H9 (cell line): Measurements from ENCODE around the gene ENO1. TPM values are rescaled to one million over a fixed set of nuclear protein-coding genes. Genes with fewer than 3 reads are reported as not detected.
"Not testable (repeated sequence)": the region's sequence is repeated elsewhere in the genome, so short reads cannot be mapped to it uniquely, and the experiment has no call there.

Experiments
- DNase-seq: peaks from one replicate; pipeline ENCODE4 v3.0.0-alpha.2; 2017
- H2AFZ ChIP-seq: one replicate; pipeline ENCODE4 v1.6.1; 2013; ENCODE audit warnings: mild to moderate bottlenecking, low read length, control low read depth, moderate library complexity
- H2AK5ac ChIP-seq: 2 replicates; pipeline ENCODE4 v1.6.1; 2013; ENCODE audit warnings: low read length, control low read depth, mixed read lengths; ENCODE audit not compliant: insufficient read length
- H2BK120ac ChIP-seq: one replicate; pipeline ENCODE4 v1.6.1; 2013; ENCODE audit warnings: low read depth, mild to moderate bottlenecking, low read length, control low read depth, inconsistent platforms; ENCODE audit not compliant: poor library complexity, severe bottlenecking
- H2BK12ac ChIP-seq: 2 replicates; pipeline ENCODE4 v1.6.1; 2013; ENCODE audit warnings: low read length, control low read depth, mixed read lengths, low read depth; ENCODE audit not compliant: insufficient read length
- H2BK15ac ChIP-seq: 2 replicates; pipeline ENCODE4 v1.6.1; 2013; ENCODE audit warnings: low read depth, low read length, control low read depth
- H2BK20ac ChIP-seq: one replicate; pipeline ENCODE4 v1.6.1; 2013; ENCODE audit warnings: low read depth, mild to moderate bottlenecking, low read length, control low read depth, inconsistent platforms; ENCODE audit not compliant: poor library complexity, severe bottlenecking
- H2BK5ac ChIP-seq: 2 replicates; pipeline ENCODE4 v1.6.1; 2013; ENCODE audit warnings: low read length, control low read depth, mixed read lengths; ENCODE audit not compliant: insufficient read length
- H3K14ac ChIP-seq: 2 replicates; pipeline ENCODE4 v1.6.1; 2013; ENCODE audit warnings: low read length, control low read depth; ENCODE audit not compliant: insufficient read depth
- H3K18ac ChIP-seq: 2 replicates; pipeline ENCODE4 v1.6.1; 2013; ENCODE audit warnings: low read depth, mild to moderate bottlenecking, mixed read lengths, low read length, control low read depth; ENCODE audit not compliant: insufficient read length
- H3K23ac ChIP-seq: 2 replicates; pipeline ENCODE4 v1.6.1; 2013; ENCODE audit warnings: low read length, control low read depth, mixed read lengths, low read depth; ENCODE audit not compliant: insufficient read length
- H3K23me2 ChIP-seq: 2 replicates; pipeline ENCODE4 v1.6.1; 2013; ENCODE audit warnings: low read depth, mild to moderate bottlenecking, mixed read lengths, low read length, control low read depth; ENCODE audit not compliant: insufficient read length, poor library complexity, severe bottlenecking
- H3K27ac ChIP-seq: 2 replicates; pipeline ENCODE4 v1.5.1; 2013; ENCODE audit warnings: low read length, control low read depth, mixed read lengths, low read depth; ENCODE audit not compliant: insufficient read length
- H3K27me3 ChIP-seq: 2 replicates; pipeline ENCODE4 v1.6.1; 2013; ENCODE audit warnings: low read length, control low read depth, inconsistent platforms; ENCODE audit not compliant: insufficient read depth
- H3K4ac ChIP-seq: 2 replicates; pipeline ENCODE4 v1.6.1; 2013; ENCODE audit warnings: low read depth, mild to moderate bottlenecking, control low read depth, inconsistent platforms, low read length, moderate library complexity
- H3K4me1 ChIP-seq: 2 replicates; pipeline ENCODE4 v1.6.1; 2013; ENCODE audit warnings: low read length, control low read depth, inconsistent platforms; ENCODE audit not compliant: insufficient read depth
- H3K4me2 ChIP-seq: 2 replicates; pipeline ENCODE4 v1.6.1; 2013; ENCODE audit warnings: low read length, control low read depth, mixed read lengths; ENCODE audit not compliant: insufficient read length, insufficient read depth
- H3K56ac ChIP-seq: 2 replicates; pipeline ENCODE4 v1.6.1; 2013; ENCODE audit warnings: low read depth, mild to moderate bottlenecking, mixed read lengths, low read length, control low read depth; ENCODE audit not compliant: insufficient read length
- H3K79me1 ChIP-seq: 2 replicates; pipeline ENCODE4 v1.6.1; 2013; ENCODE audit warnings: low read depth, mild to moderate bottlenecking, moderate library complexity, low read length, control low read depth, inconsistent platforms; ENCODE audit not compliant: insufficient read depth, poor library complexity, severe bottlenecking
- H3K79me2 ChIP-seq: 2 replicates; pipeline ENCODE4 v1.6.1; 2013; ENCODE audit warnings: low read length, control low read depth, inconsistent platforms; ENCODE audit not compliant: insufficient read depth
- H3K9ac ChIP-seq: 2 replicates; pipeline ENCODE4 v1.6.1; 2013; ENCODE audit warnings: low read length, control low read depth, mixed read lengths; ENCODE audit not compliant: insufficient read length; ENCODE audit errors: extremely low read depth
- H3K9me3 ChIP-seq: one replicate; pipeline ENCODE4 v1.6.1; 2013; ENCODE audit warnings: low read depth, low read length, inconsistent platforms; ENCODE audit not compliant: control insufficient read depth
- H3T11ph ChIP-seq: one replicate; pipeline ENCODE4 v1.6.1; 2013; ENCODE audit warnings: mild to moderate bottlenecking, low read length, control low read depth, inconsistent platforms
- H4K20me1 ChIP-seq: one replicate; pipeline ENCODE4 v1.6.1; 2013; ENCODE audit not compliant: control insufficient read depth, insufficient read length, insufficient read depth
- H4K5ac ChIP-seq: 2 replicates; pipeline ENCODE4 v1.6.1; 2013; ENCODE audit warnings: low read depth, mild to moderate bottlenecking, mixed read lengths, low read length, control low read depth; ENCODE audit not compliant: insufficient read length
- H4K8ac ChIP-seq: replicated peaks from 2 replicates; pipeline ENCODE4 v1.6.1; 2013; ENCODE audit warnings: low read length, control low read depth, mixed read lengths, low read depth; ENCODE audit not compliant: insufficient read length
- H4K91ac ChIP-seq: 2 replicates; pipeline ENCODE4 v1.6.1; 2013; ENCODE audit warnings: low read depth, mild to moderate bottlenecking, moderate library complexity, mixed read lengths, low read length, control low read depth; ENCODE audit not compliant: insufficient read length
- H3K27ac Mint-ChIP-seq, 3 experiments: 2 replicates in 2 of 3; 3 replicates in 1 of 3; pipeline ENCODE4 v1.8.0; 2020 to 2021; ENCODE audit warnings: mixed read lengths in 3 of 3, mild to moderate bottlenecking in 1 of 3, moderate library complexity in 1 of 3
- H3K27me3 Mint-ChIP-seq: 2 replicates; pipeline ENCODE4 v1.8.0; 2021; ENCODE audit warnings: low read depth, mild to moderate bottlenecking, moderate library complexity, mixed read lengths
- H3K36me3 Mint-ChIP-seq, 3 experiments: 2 replicates in 2 of 3; 3 replicates in 1 of 3; pipeline ENCODE4 v1.8.0; 2020 to 2021; ENCODE audit warnings: low read depth in 3 of 3, mixed read lengths in 3 of 3; ENCODE audit not compliant: insufficient read depth in 1 of 3
- H3K4me1 Mint-ChIP-seq, 2 experiments: 2 replicates each; pipeline ENCODE4 v1.8.0; 2020; ENCODE audit warnings: mixed read lengths in 2 of 2
- H3K4me3 Mint-ChIP-seq, 2 experiments: 2 replicates in 1 of 2; 3 replicates in 1 of 2; pipeline ENCODE4 v1.8.0; 2020 to 2021; ENCODE audit warnings: mild to moderate bottlenecking in 2 of 2, mixed read lengths in 2 of 2, moderate library complexity in 1 of 2
- H3K9me3 Mint-ChIP-seq, 2 experiments: 2 replicates in 1 of 2; 3 replicates in 1 of 2; pipeline ENCODE4 v1.8.0; 2020; ENCODE audit warnings: mild to moderate bottlenecking in 2 of 2, mixed read lengths in 2 of 2, moderate library complexity in 1 of 2
- CTCF ChIP-seq: fragments of 200-600 bp; sonication (generic); conservative IDR thresholded peaks from 3 replicates; pipeline ENCODE4 v1.8.0; 2021; ENCODE audit warnings: antibody characterized with exemption, mild to moderate bottlenecking
- WGBS: extraction: QIAGEN DNeasy Blood & Tissue Kit; methylation state at CpG from one replicate; pipeline ENCODE4 v1.1.7; 2013; ENCODE audit warnings: missing lambda C conversion rate, low lambda C conversion rate, mixed read lengths; ENCODE audit not compliant: insufficient read length; ENCODE audit errors: extremely low coverage; 5-methylcytosine and 5-hydroxymethylcytosine counted together
- total RNA-seq: library from RNA; stranded (reverse); gene quantifications from 2 replicates; pipeline ENCODE4 v1.2.1, GENCODE V29; 2021

The ENO1 gene
- total RNA-seq, 1 experiment from 2014 or later = 1,781 TPM

- Histone ChIP-seq H3K9me3 (no peaks in the 10 kb centered on the region), H3K56ac (no peak overlapping the region), H3K79me2 (no peaks in the 10 kb centered on the region), H3K79me1 (no peaks in the 10 kb centered on the region), H4K20me1 (no peaks in the 10 kb centered on the region), H3K14ac (no peak overlapping the region; the same call in 1 of the 2 replicates), H3K4me1 (no peaks in the 10 kb centered on the region), H3K27ac (no peak overlapping the region), H2AFZ (no peak overlapping the region), H2BK12ac (no peak overlapping the region), H3K9ac (no peak overlapping the region), H3T11ph (no peak overlapping the region), H2AK5ac (no peak overlapping the region), H3K23me2 (no peaks in the 10 kb centered on the region), H4K8ac (no peak overlapping the region), H2BK15ac (no peak overlapping the region), H3K4ac (no peak overlapping the region), H3K23ac (no peak overlapping the region), H2BK20ac (no peak overlapping the region), H4K91ac (no peak overlapping the region), H3K18ac (no peak overlapping the region), H2BK120ac (no peak overlapping the region), H2BK5ac (no peak overlapping the region), H4K5ac (no peak overlapping the region), H3K27me3 (no peaks in the 10 kb centered on the region), H3K4me2 (no peak overlapping the region)
- no CpG with 5 or more reads among the region's 7 CpGs for WGBS
- Mint-ChIP-seq H3K27ac (no peak overlapping the region), H3K4me1 (peaks cover 5 to 6% of the 10 kb centered on the region in 2 experiments; a peak in 3 of 4 replicates), H3K9me3 (peaks cover 8% of the 10 kb centered on the region in 2 experiments; a peak in 3 of 5 replicates), H3K36me3 (peaks cover 0 to 5% (median 0%) of the 10 kb centered on the region in 3 experiments; a peak in 3 of 7 replicates), H3K27me3 (no peaks in the 10 kb centered on the region; the same call in 1 of the 2 replicates), H3K4me3 (no peak overlapping the region)
- no peak for TF ChIP-seq CTCF
- DNase-seq = no peak
These were observed 20.6 kb upstream of the ENO1 start for GRCh38 chr1:8899046-8899445.

DNA sequence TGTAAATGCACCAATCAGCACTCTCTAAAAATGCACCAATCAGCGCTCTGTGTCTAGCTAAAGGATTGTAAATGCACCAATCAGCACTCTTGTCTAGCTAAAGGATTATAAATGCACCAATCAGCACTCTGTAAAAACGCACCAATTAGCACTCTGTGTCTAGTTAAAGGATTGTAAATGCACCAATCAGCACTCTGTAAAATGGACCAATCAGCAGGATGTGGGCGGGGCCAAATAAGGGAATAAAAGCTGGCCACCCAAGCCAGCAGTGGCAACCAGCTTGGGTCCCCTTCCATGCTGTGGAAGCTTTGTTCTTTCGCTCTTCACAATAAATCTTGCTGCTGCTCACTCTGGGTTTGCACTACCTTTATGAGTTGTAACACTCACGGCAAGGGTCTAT, 19.9 kb upstream of the ENO1 start:
- H3K4me1 ChIP-seq, H3K4me2 ChIP-seq, H3K23ac ChIP-seq, H3K79me2 ChIP-seq, H4K20me1 ChIP-seq, H3K79me1 ChIP-seq, H3K4ac ChIP-seq, H3K27me3 ChIP-seq, H3K18ac ChIP-seq, H2AK5ac ChIP-seq, H3T11ph ChIP-seq, H3K9ac ChIP-seq, H2BK20ac ChIP-seq, H3K9me3 ChIP-seq, H2AFZ ChIP-seq, H3K4me3 Mint-ChIP-seq, H3K56ac ChIP-seq, DNase-seq, H2BK5ac ChIP-seq, H2BK15ac ChIP-seq, H3K23me2 ChIP-seq, H2BK12ac ChIP-seq, H3K27me3 Mint-ChIP-seq, H4K91ac ChIP-seq, H3K14ac ChIP-seq, H3K27ac Mint-ChIP-seq, H3K9me3 Mint-ChIP-seq, H3K36me3 Mint-ChIP-seq, H4K8ac ChIP-seq, H2BK120ac ChIP-seq, H4K5ac ChIP-seq, H3K4me1 Mint-ChIP-seq, H3K27ac ChIP-seq: not testable (repeated sequence)
- WGBS = no CpG with 5 or more reads among the region's 5 CpGs
